ENCODE results near the gene TACC2.

DNA sequence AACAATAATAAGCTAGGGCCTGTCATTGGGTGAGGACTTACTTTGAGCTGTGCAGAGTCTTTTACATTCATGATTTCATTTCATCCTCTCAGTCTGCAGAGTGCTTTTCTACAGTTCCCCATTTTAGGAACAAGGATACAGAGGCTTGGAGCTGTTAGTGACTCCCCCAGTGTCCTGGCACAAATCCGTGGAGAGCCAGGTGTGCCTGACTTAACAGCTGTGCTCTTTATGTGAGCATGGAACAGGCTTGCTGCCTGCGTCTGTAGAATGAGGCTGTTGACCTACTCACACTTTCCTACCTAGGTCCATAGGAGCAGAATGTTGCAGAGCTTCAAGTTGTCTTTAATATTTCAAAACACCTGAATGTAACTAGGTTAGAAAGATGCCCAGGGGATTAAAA lies 231.8 kb downstream of the TACC2 start:
- TF ChIP-seq, protein P1, sequence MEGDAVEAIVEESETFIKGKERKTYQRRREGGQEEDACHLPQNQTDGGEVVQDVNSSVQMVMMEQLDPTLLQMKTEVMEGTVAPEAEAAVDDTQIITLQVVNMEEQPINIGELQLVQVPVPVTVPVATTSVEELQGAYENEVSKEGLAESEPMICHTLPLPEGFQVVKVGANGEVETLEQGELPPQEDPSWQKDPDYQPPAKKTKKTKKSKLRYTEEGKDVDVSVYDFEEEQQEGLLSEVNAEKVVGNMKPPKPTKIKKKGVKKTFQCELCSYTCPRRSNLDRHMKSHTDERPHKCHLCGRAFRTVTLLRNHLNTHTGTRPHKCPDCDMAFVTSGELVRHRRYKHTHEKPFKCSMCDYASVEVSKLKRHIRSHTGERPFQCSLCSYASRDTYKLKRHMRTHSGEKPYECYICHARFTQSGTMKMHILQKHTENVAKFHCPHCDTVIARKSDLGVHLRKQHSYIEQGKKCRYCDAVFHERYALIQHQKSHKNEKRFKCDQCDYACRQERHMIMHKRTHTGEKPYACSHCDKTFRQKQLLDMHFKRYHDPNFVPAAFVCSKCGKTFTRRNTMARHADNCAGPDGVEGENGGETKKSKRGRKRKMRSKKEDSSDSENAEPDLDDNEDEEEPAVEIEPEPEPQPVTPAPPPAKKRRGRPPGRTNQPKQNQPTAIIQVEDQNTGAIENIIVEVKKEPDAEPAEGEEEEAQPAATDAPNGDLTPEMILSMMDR (IDR thresholded peaks at IDR 0.05), result no peak
- TF ChIP-seq POLR2A (IDR thresholded peaks at IDR 0.05), result no peak

All from lower leg skin (tissue), 3 donors.